K562 (cell line): Measurements from ENCODE around the gene PHB1. TPM values are rescaled to one million over a fixed set of nuclear protein-coding genes. Genes with fewer than 3 reads are reported as not detected.
A peak's percentile ranks its signal among the peaks of the same experiment; 100 is the strongest.

Source experiments
- ASH1L ChIP-seq: fragments of 450-650 bp; IDR thresholded peaks from 2 replicates; pipeline ENCODE4 v1.6.1; 2018; ENCODE audit warnings: borderline replicate concordance, mild to moderate bottlenecking, low read depth; ENCODE audit not compliant: partially characterized antibody
- E2F3 ChIP-seq: fragments of 250-450 bp; sonication (Bioruptor Pico); IDR thresholded peaks from 2 replicates; pipeline ENCODE4 v1.4.0; 2020; ENCODE audit warnings: mild to moderate bottlenecking
- EHMT2 ChIP-seq: fragments of 450-650 bp; IDR thresholded peaks from 2 replicates; pipeline ENCODE4 v1.6.1; 2018; ENCODE audit warnings: antibody characterized with exemption
- EP300 ChIP-seq: IDR thresholded peaks from 2 replicates; pipeline ENCODE4 v1.6.1; 2012; ENCODE audit warnings: low read length, improper control_type of control experiment
- FOSL1 ChIP-seq: fragments of 200-800 bp; sonication (Bioruptor generic); conservative IDR thresholded peaks from 2 replicates; pipeline ENCODE4 v1.6.1; 2016; ENCODE audit warnings: missing genetic modification characterization, missing compliant biosample characterization
- GABPA ChIP-seq: fragments of 200-800 bp; sonication (Bioruptor generic); conservative IDR thresholded peaks from 2 replicates; pipeline ENCODE4 v1.6.1; 2016; ENCODE audit warnings: low read depth, missing genetic modification characterization, missing compliant biosample characterization
- GTF2E2 ChIP-seq: fragments of 200-800 bp; sonication (Bioruptor generic); IDR thresholded peaks from 2 replicates; pipeline ENCODE4 v1.6.1; 2016; ENCODE audit warnings: missing genetic modification characterization, missing compliant biosample characterization
- HLTF ChIP-seq: fragments of 450-650 bp; IDR thresholded peaks from 2 replicates; pipeline ENCODE4 v1.6.1; 2016
- HMG20B ChIP-seq: fragments of 250-450 bp; sonication (Bioruptor Pico); IDR thresholded peaks from 2 replicates; pipeline ENCODE4 v1.5.0; 2021; ENCODE audit warnings: mild to moderate bottlenecking
- MTA3 ChIP-seq: fragments of 450-650 bp; formaldehyde crosslinking; IDR thresholded peaks from 2 replicates; pipeline ENCODE4 v1.6.1; 2017; ENCODE audit warnings: mild to moderate bottlenecking, borderline replicate concordance
- MYBL2 ChIP-seq, 2 experiments: fragments of 450-650 bp in 1 of 2; sonication (generic) in 1 of 2; formaldehyde crosslinking in 1 of 2; IDR thresholded peaks; 2 replicates each; pipeline versions ENCODE4 v1.6.1 to v1.8.1; 2017 to 2022; ENCODE audit warnings: borderline replicate concordance in 1 of 2, inconsistent platforms in 1 of 2, low read depth in 1 of 2, mild to moderate bottlenecking in 1 of 2, missing genetic modification reagents in 1 of 2, moderate library complexity in 1 of 2
- NCOR1 ChIP-seq: fragments of 450-650 bp; IDR thresholded peaks from 2 replicates; pipeline ENCODE4 v1.6.1; 2016; ENCODE audit warnings: mild to moderate bottlenecking, moderate library complexity
- NR0B1 ChIP-seq: fragments of 450-650 bp; IDR thresholded peaks from one replicate; pipeline ENCODE4 v1.6.1; 2018; ENCODE audit warnings: mild to moderate bottlenecking, moderate library complexity; ENCODE audit not compliant: partially characterized antibody
- PYGO2 ChIP-seq: fragments of 450-650 bp; IDR thresholded peaks from 2 replicates; pipeline ENCODE4 v1.6.1; 2016; ENCODE audit warnings: mild to moderate bottlenecking, missing genetic modification characterization, moderate library complexity, missing compliant biosample characterization
- RAD21 ChIP-seq, 2 experiments: fragments of 250-450 bp in 1 of 2; fragments of 450-650 bp in 1 of 2; sonication (Bioruptor Pico) in 1 of 2; formaldehyde crosslinking in 1 of 2; IDR thresholded peaks in 1 of 2; conservative IDR thresholded peaks in 1 of 2; 2 replicates each; pipeline versions ENCODE4 v1.4.0 to v1.8.0; 2020 to 2022; ENCODE audit warnings: mild to moderate bottlenecking in 2 of 2, moderate library complexity in 1 of 2
- SIN3A ChIP-seq, 2 experiments: fragments of 150-350 bp in 1 of 2; IDR thresholded peaks; 2 replicates each; pipeline ENCODE4 v1.6.1; 2011 to 2016; ENCODE audit warnings: borderline replicate concordance in 2 of 2, low read depth in 2 of 2, low read length in 2 of 2, mild to moderate bottlenecking in 2 of 2, moderate library complexity in 2 of 2; ENCODE audit not compliant: control insufficient read depth in 1 of 2
- SMARCC2 ChIP-seq: fragments of 450-650 bp; IDR thresholded peaks from 2 replicates; pipeline ENCODE4 v1.6.1; 2017; ENCODE audit warnings: antibody characterized with exemption, moderate library complexity, mild to moderate bottlenecking, low read depth
- STAT6 ChIP-seq: sonication (generic); formaldehyde crosslinking; IDR thresholded peaks from 2 replicates; pipeline ENCODE4 v1.8.1; 2023; ENCODE audit warnings: mild to moderate bottlenecking, missing genetic modification reagents
- SUPT5H ChIP-seq: fragments of 450-650 bp; IDR thresholded peaks from 2 replicates; pipeline ENCODE4 v1.6.1; 2016
- U2AF2 ChIP-seq: fragments of 200-400 bp; formaldehyde crosslinking; optimal IDR thresholded peaks from 2 replicates; pipeline ENCODE3; 2017; ENCODE audit warnings: low read depth, mild to moderate bottlenecking, low read length
- ZNF174 ChIP-seq: fragments of 250-450 bp; sonication (Bioruptor Pico); IDR thresholded peaks from 2 replicates; pipeline ENCODE4 v1.4.0; 2020; ENCODE audit warnings: mild to moderate bottlenecking
- ZNF277 ChIP-seq: fragments of 250-450 bp; sonication (Bioruptor Pico); IDR thresholded peaks from 2 replicates; pipeline ENCODE4 v1.8.0; 2022; ENCODE audit warnings: inconsistent platforms, mild to moderate bottlenecking, moderate library complexity, borderline replicate concordance
- ZNF408 ChIP-seq: fragments of 250-450 bp; sonication (Bioruptor Pico); IDR thresholded peaks from 2 replicates; pipeline ENCODE4 v1.4.0; 2020; ENCODE audit warnings: low read depth, mild to moderate bottlenecking, moderate library complexity
- polyA plus RNA-seq, 8 experiments: library from polyadenylated mRNA; depleted of rRNA in 4 of 8; stranded (reverse) in 5 of 8; unstranded in 3 of 8; fragments of >200 nt; fragmentation: Nextera tagmentation in 2 of 8; fragmentation: Illumina TruSeq in 1 of 8; extraction: Ambion mirVana in 2 of 8; extraction: Trizol in 1 of 8; gene quantifications; 2 replicates each; pipeline versions ENCODE4 v1.2.1 to v1.2.3, GENCODE V29; 2011 to 2014; ENCODE audit warnings: inconsistent platforms in 1 of 8, missing spikeins in 1 of 8
- total RNA-seq, 7 experiments: library from RNA; depleted of rRNA in 6 of 7; stranded (reverse); fragments of >200 nt in 6 of 7; fragmentation: Illumina TruSeq in 2 of 7; extraction: Trizol in 2 of 7; gene quantifications; 2 replicates each; pipeline versions ENCODE4 v1.2.1 to v1.2.3, GENCODE V29; 2011 to 2021; ENCODE audit warnings: low replicate concordance in 1 of 7

The PHB1 gene
- total and polyA plus RNA-seq, 9 of the 15 experiments (the other 6 are each of a cell fraction or from before 2014, with no cell fraction given), result 191 to 818 (median 349) TPM

GRCh38 chr17:49414622-49415350 lies at the start of gene PHB1 (continued):
- no peak for TF ChIP-seq ZNF408 (CRISPR knock-in tag)
- TF ChIP-seq ZNF277 (CRISPR knock-in tag), result no peak
- peak; percentile 70 for TF ChIP-seq GABPA (tag)
- no peak for TF ChIP-seq HMG20B (CRISPR knock-in tag)
- peak; percentile 87 for TF ChIP-seq ASH1L
- TF ChIP-seq NCOR1, result no peak
- no peak for TF ChIP-seq ZNF174 (CRISPR knock-in tag)
- TF ChIP-seq MYBL2 (IDR thresholded peaks at IDR 0.05; ENCODE audit: low read depth), result no peak
- no peak for TF ChIP-seq MYBL2 (CRISPR knock-in tag; IDR thresholded peaks at IDR 0.05; ENCODE audit: borderline replicate concordance)
- no peak; the same call in 1 of the 2 replicates for TF ChIP-seq FOSL1 (tag)
- TF ChIP-seq PYGO2 (tag), result no peak
- no peak for TF ChIP-seq NR0B1
- TF ChIP-seq EHMT2, result no peak
- no peak for TF ChIP-seq GTF2E2
- TF ChIP-seq EP300, result no peak
- TF ChIP-seq SIN3A (IDR thresholded peaks at IDR 0.05; ENCODE audit: borderline replicate concordance in 2 of 2, control insufficient read depth in 1 of 2, low read depth in 2 of 2, low read length in 2 of 2), result peak in 1 of 2 experiments; percentile 90; a peak in 2 of 4 replicates
- TF ChIP-seq STAT6 (CRISPR knock-in tag), result no peak
- TF ChIP-seq MTA3, result no peak
- TF ChIP-seq RAD21 (CRISPR knock-in tag; conservative IDR thresholded peaks at IDR 0.05 in 1 of 2, IDR thresholded peaks at IDR 0.05 in 1 of 2), result no peak
- no peak for TF ChIP-seq SMARCC2
- TF ChIP-seq E2F3, result no peak
- peak; percentile 92 for TF ChIP-seq SUPT5H
- TF ChIP-seq U2AF2, result no peak
- no peak for TF ChIP-seq HLTF
